A204.1 (cell line): ENCODE data around the gene KRT33B.

ENCODE experiments used
- FAIRE-seq: peaks from 2 replicates; lab custom pipeline; 2012; peaks lifted over from hg19 to GRCh38; lab: Jason Lieb, UNC

The KRT33B gene

GRCh38 chr17:41322903-41323895, 46.4 kb downstream of the KRT33B start:
- no peak for FAIRE-seq

- peak; percentile 44 for FAIRE-seq
Observed at GRCh38 chr17:41322094-41322902, 47.3 kb downstream of the KRT33B start.

GRCh38 chr17:41318231-41318630, 51.4 kb downstream of the KRT33B start:
- FAIRE-seq, result no peak

- FAIRE-seq, result no peak
Observed at GRCh38 chr17:41315814-41316445, 53.7 kb downstream of the KRT33B start.

- FAIRE-seq, result no peak
Observed at GRCh38 chr17:41315204-41315794, 54.3 kb downstream of the KRT33B start, which contains the start of gene KRTAP17-1. Gene KRTAP17-1, minus strand, starts transcription at chr17:41315710. Its CDS starts 60 bp downstream, at chr17:41315650.
